Bronchial epithelial cell (primary cell): ENCODE measurements around the gene LDAF1. TPM values are rescaled to one million over a fixed set of nuclear protein-coding genes. Genes with fewer than 3 reads are reported as not detected.
"Not testable (repeated sequence)": the region's sequence is repeated elsewhere in the genome, so short reads cannot be mapped to it uniquely, and the experiment has no call there.

Experiments
- DNase-seq: peaks from one replicate; pipeline ENCODE4 v3.0.0-alpha.2; 2010; ENCODE audit warnings: low read depth
- FAIRE-seq: peaks from 2 replicates; lab custom pipeline; 2011; peaks lifted over from hg19 to GRCh38; lab: Jason Lieb, UNC
- H3K27me3 ChIP-seq: 2 replicates; pipeline ENCODE4 v1.5.1; 2011; ENCODE audit warnings: low read length; ENCODE audit not compliant: control insufficient read depth, insufficient read depth
- H3K36me3 ChIP-seq: 2 replicates; pipeline ENCODE4 v1.5.1; 2011; ENCODE audit warnings: low read length; ENCODE audit not compliant: control insufficient read depth, insufficient read depth
- H3K4me3 ChIP-seq: 2 replicates; pipeline ENCODE4 v1.5.1; 2011; ENCODE audit warnings: mild to moderate bottlenecking, low read depth, low read length, control low read depth
- total RNA-seq: library from RNA; depleted of rRNA; stranded (reverse); fragments of >200 nt; gene quantifications from 2 replicates; pipeline ENCODE4 v1.2.1, GENCODE V29; 2014
- TF ChIP-seq, protein P1 (sequence below): IDR thresholded peaks from 2 replicates; pipeline ENCODE4 v1.5.1; 2011; ENCODE audit warnings: mild to moderate bottlenecking, moderate library complexity, low read length, control low read depth, inconsistent platforms; ENCODE audit not compliant: insufficient read depth, severe bottlenecking

LDAF1 gene
- total RNA-seq, 1 donor from 2014 or later = 90.6 TPM

- TF ChIP-seq, protein P1, sequence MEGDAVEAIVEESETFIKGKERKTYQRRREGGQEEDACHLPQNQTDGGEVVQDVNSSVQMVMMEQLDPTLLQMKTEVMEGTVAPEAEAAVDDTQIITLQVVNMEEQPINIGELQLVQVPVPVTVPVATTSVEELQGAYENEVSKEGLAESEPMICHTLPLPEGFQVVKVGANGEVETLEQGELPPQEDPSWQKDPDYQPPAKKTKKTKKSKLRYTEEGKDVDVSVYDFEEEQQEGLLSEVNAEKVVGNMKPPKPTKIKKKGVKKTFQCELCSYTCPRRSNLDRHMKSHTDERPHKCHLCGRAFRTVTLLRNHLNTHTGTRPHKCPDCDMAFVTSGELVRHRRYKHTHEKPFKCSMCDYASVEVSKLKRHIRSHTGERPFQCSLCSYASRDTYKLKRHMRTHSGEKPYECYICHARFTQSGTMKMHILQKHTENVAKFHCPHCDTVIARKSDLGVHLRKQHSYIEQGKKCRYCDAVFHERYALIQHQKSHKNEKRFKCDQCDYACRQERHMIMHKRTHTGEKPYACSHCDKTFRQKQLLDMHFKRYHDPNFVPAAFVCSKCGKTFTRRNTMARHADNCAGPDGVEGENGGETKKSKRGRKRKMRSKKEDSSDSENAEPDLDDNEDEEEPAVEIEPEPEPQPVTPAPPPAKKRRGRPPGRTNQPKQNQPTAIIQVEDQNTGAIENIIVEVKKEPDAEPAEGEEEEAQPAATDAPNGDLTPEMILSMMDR = no peak
- FAIRE-seq = no peak
- peak; percentile 9 for DNase-seq
- H3K36me3 ChIP-seq = peaks cover 4% of the 10 kb centered on the region
- H3K27me3 ChIP-seq = no peaks in the 10 kb centered on the region
- no peak overlapping the region for H3K4me3 ChIP-seq
These were observed 27.8 kb downstream of the LDAF1 start for GRCh38 chr16:21186326-21186691.

- no peak for FAIRE-seq
- no peaks in the 10 kb centered on the region for H3K27me3 ChIP-seq
These were observed 30.8 kb downstream of the LDAF1 start for GRCh38 chr16:21189311-21189710.

DNA sequence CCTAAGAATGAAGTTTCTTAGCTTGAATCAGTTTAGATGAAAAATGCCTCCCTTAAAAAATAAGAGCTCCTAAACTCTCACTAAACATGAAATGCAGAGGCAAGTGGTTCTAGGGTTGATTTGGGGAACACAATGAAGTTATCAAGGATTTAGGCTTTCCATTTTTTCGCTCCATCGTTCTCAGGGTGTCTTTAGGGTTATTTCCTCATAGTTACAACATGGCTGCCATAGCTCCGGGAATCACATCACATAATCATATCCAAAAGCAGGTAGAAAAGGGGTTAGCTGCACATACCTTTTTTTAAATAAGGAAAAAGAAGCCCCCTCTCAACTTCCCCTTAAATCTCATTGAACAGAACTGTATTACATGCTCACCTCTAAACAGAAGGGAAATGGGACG is 31.5 kb downstream of the LDAF1 start:
- no peak for FAIRE-seq
- DNase-seq = no peak
- Histone ChIP-seq H3K4me3 (no peak overlapping the region), H3K36me3 (no peaks in the 10 kb centered on the region), H3K27me3 (no peaks in the 10 kb centered on the region)
- TF ChIP-seq, protein P1 = no peak

More at GRCh38 chr16:21189311-21189710, 30.8 kb downstream of the LDAF1 start:
- DNase-seq = no peak
- Histone ChIP-seq H3K4me3 (no peak overlapping the region), H3K36me3 (no peaks in the 10 kb centered on the region)
- TF ChIP-seq, protein P1 = no peak

GRCh38 chr16:21190599-21190998 is 32.1 kb downstream of the LDAF1 start:
- H3K36me3 ChIP-seq = no peaks in the 10 kb centered on the region
- TF ChIP-seq, protein P1 = no peak
- FAIRE-seq = no peak
- no peaks in the 10 kb centered on the region for H3K27me3 ChIP-seq
- no peak for DNase-seq
- no peak overlapping the region for H3K4me3 ChIP-seq

DNA sequence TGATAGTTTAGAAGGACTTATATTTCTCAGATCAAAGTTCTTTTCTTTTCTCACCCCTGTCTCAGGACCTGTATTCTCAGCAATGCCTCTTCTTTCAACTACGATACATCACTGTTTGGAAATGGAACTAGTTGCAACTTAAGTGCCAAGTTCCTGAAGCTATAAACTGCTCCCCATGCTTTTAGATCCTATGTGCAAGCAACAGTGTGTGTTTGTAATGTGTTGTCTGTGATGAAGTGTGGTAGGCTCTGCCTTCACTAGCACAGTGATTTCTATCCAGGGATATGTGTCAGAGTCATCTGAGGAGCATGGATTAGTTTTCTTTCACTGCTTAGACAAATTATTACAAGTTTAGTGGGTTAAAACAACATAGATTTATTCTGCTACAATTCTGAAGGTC is 34.5 kb downstream of the LDAF1 start:
- no peak for DNase-seq
- Histone ChIP-seq H3K27me3 (no peaks in the 10 kb centered on the region), H3K4me3 (no peak overlapping the region), H3K36me3 (no peaks in the 10 kb centered on the region)
- FAIRE-seq = no peak
- TF ChIP-seq, protein P1 = no peak

- Histone ChIP-seq H3K27me3 (no peaks in the 10 kb centered on the region), H3K36me3 (no peaks in the 10 kb centered on the region), H3K4me3 (no peak overlapping the region)
- FAIRE-seq = no peak
- TF ChIP-seq, protein P1 = no peak
- peak; percentile 13 for DNase-seq
These were observed 36.4 kb downstream of the LDAF1 start for GRCh38 chr16:21194771-21195301.

DNA sequence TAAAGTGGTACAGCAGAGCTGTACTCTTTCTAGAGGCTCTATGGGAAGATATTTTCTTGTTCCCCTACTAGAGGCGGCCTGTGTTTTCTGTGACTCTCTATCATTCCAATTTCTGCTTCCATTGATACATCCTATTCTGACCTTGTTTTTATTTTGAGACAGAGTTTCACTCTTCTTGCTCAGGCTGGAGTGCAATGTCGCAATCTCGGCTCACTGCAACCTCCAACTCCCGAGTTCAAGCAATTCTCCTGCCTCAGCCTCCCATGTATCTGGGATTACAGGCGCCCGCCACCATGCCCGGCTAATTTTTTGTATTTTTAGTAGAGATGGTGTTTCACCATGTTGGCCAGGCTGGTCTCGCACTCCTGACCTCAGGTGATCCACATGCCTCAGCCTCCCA is 36.9 kb downstream of the LDAF1 start:
- not testable (repeated sequence) for FAIRE-seq, H3K27me3 ChIP-seq, H3K4me3 ChIP-seq, DNase-seq, H3K36me3 ChIP-seq
